A673 (cell line): ENCODE results near the gene HTR2B. TPM values are rescaled to one million over a fixed set of nuclear protein-coding genes. Genes with fewer than 3 reads are reported as not detected.

Experiments used
- BruUV-seq: library from RNA; stranded (reverse); fragments of 400-500 nt; replicated peaks from 2 replicates; lab custom pipeline; 2021; lab: Mats Ljungman, UMichigan
- CTCF ChIA-PET: fragments of 300-600 bp; sonication (Branson Sonifier 250); formaldehyde crosslinking; loops from one replicate; lab custom pipeline; 2022; ENCODE audit warnings: antibody characterized with exemption; lab: Charles Lee
- POLR2A ChIA-PET: fragments of 300-600 bp; sonication (Branson Sonifier 250); formaldehyde crosslinking; loops from one replicate; lab custom pipeline; 2022; ENCODE audit warnings: antibody characterized with exemption; ENCODE audit not compliant: low non-redundant PET; lab: Charles Lee
- DNase-seq: peaks from one replicate; pipeline ENCODE4 v3.0.0-alpha.2; 2015; ENCODE audit warnings: low spot score
- H3K27ac ChIP-seq: fragments of 200-600 bp; sonication (generic); 2 replicates; pipeline ENCODE4 v1.5.1; 2016; ENCODE audit warnings: mixed run types, low read depth, mild to moderate bottlenecking, mixed read lengths, antibody characterized with exemption, low read length; ENCODE audit not compliant: poor library complexity, severe bottlenecking
- H3K27me3 ChIP-seq: fragments of 200-600 bp; sonication (generic); replicated peaks from 2 replicates; pipeline ENCODE4 v1.6.1; 2017; ENCODE audit warnings: mixed run types, low read depth, mild to moderate bottlenecking, mixed read lengths, antibody characterized with exemption, low read length; ENCODE audit not compliant: insufficient read depth, poor library complexity
- H3K36me3 ChIP-seq: fragments of 200-600 bp; sonication (generic); 2 replicates; pipeline ENCODE4 v1.6.1; 2016; ENCODE audit warnings: mixed run types, mild to moderate bottlenecking, mixed read lengths, antibody characterized with exemption, low read length; ENCODE audit not compliant: insufficient read depth, poor library complexity, severe bottlenecking
- H3K4me1 ChIP-seq: fragments of 200-600 bp; sonication (generic); 2 replicates; pipeline ENCODE4 v1.6.1; 2017; ENCODE audit warnings: mixed run types, mild to moderate bottlenecking, mixed read lengths, antibody characterized with exemption, low read length; ENCODE audit not compliant: insufficient read depth, poor library complexity, severe bottlenecking
- H3K4me3 ChIP-seq: fragments of 200-600 bp; sonication (generic); 2 replicates; pipeline ENCODE4 v1.5.1; 2016; ENCODE audit warnings: low read depth, mixed run types, mild to moderate bottlenecking, mixed read lengths, low read length; ENCODE audit not compliant: poor library complexity, severe bottlenecking
- H3K9me3 ChIP-seq: fragments of 200-600 bp; sonication (generic); 2 replicates; pipeline ENCODE4 v1.6.1; 2016; ENCODE audit warnings: mixed run types, low read depth, mild to moderate bottlenecking, mixed read lengths, antibody characterized with exemption, low read length; ENCODE audit not compliant: poor library complexity, severe bottlenecking
- CTCF ChIP-seq: fragments of 300-800, 200-600 bp; sonication (generic); conservative IDR thresholded peaks from 2 replicates; pipeline ENCODE4 v1.5.1; 2017; ENCODE audit warnings: low read depth, mild to moderate bottlenecking, antibody characterized with exemption, low read length, moderate library complexity, mixed read lengths
- EZH2 ChIP-seq: fragments of 200-600 bp; sonication (generic); IDR thresholded peaks from 2 replicates; pipeline ENCODE4 v1.6.1; 2017; ENCODE audit warnings: borderline replicate concordance, low read depth, mild to moderate bottlenecking, mixed read lengths, antibody characterized with exemption, low read length; ENCODE audit not compliant: poor library complexity, severe bottlenecking
- intact Hi-C: fragments of 100-400 bp; cut with micrococcal nuclease; formaldehyde crosslinking; loops from one replicate; pipeline ENCODE4 v1.10.0; 2022; ENCODE audit not compliant: unreplicated experiment
- total RNA-seq: library from RNA; stranded (reverse); gene quantifications from 2 replicates; pipeline ENCODE4 v1.2.3, GENCODE V29; 2021

The HTR2B gene
- total RNA-seq, 1 experiment from 2014 or later, result not detected

DNA sequence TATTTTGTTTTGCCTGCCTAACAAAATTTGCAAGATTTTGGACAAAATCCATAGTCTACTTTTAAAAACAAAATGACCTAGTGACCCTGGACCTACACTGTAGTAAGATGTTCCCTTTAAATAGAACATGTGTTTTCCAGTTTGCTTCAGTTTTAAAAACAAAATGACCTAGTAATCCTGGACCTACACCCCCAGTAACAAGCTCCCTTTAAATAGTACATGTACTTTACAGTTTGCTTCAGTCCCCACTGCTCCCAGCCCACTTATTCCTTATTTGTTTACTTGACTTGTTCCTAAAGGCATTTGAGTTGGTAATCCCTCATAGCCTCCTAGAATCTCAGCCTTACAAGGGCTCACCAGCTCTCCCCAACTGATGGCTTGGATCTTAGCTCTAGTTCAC lies 34.5 kb upstream of the HTR2B start:
- Histone ChIP-seq H3K4me3 (no peak overlapping the region), H3K4me1 (no peaks in the 10 kb centered on the region), H3K27ac (no peak overlapping the region), H3K36me3 (peaks cover 37% of the 10 kb centered on the region), H3K27me3 (no peaks in the 10 kb centered on the region), H3K9me3 (no peaks in the 10 kb centered on the region)
- TF ChIP-seq EZH2, result no peak
- TF ChIP-seq CTCF, result no peak
- BruUV-seq, result no TSS peak
- no peak for DNase-seq
- ChIA-PET CTCF (no interaction called here), POLR2A (no interaction called here)
- intact Hi-C loops, result no loop called here

DNA sequence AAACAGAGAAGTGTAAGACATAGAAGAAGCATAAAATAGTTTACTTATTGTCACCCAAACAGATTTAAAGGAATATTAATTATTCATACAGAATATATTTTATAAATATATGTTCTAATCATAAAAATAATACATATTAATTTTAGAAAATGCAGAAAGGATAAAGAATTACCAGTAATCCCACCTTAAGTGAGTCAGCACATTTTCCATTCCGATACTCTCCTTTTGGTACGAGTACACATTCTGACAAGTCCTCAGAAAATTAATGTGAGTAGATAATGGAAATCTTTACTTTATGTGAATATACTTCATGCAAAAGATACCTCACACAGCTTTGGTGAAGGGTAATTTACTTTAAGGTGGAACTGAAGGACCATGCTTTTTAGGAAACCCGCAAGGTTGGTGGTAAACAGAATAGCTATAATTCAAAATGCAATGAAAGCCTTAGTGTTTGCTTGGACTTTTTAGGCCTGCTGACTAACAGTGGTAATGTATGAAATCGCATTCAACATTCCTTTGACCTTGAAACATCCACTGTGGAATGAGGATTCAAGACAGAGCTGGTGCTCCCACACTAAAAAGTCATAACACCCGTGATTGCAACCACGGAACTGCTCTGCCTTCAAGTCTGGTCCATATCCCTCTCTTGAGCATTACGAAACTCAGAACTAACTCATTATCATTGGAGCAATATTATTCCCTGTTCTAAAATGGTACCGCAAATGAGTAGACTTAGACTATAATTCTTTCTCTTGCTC lies 28.1 kb upstream of the HTR2B start:
- no peaks in the 10 kb centered on the region for H3K9me3 ChIP-seq
- peaks cover 37% of the 10 kb centered on the region for H3K36me3 ChIP-seq
- no peak overlapping the region for H3K4me3 ChIP-seq
- no peaks in the 10 kb centered on the region for H3K4me1 ChIP-seq
- POLR2A ChIA-PET, result no interaction called here
- H3K27ac ChIP-seq, result no peak overlapping the region
- no TSS peak for BruUV-seq
- CTCF ChIA-PET, result no interaction called here
- no peaks in the 10 kb centered on the region for H3K27me3 ChIP-seq
- intact Hi-C loops, result no loop called here
- TF ChIP-seq CTCF, result no peak
- no peak for TF ChIP-seq EZH2
- no peak for DNase-seq

GRCh38 chr2:231146665-231147064 lies 21.8 kb upstream of the HTR2B start:
- H3K27ac ChIP-seq, result no peak overlapping the region
- intact Hi-C loops, result no loop called here
- H3K4me3 ChIP-seq, result no peak overlapping the region
- no peaks in the 10 kb centered on the region for H3K27me3 ChIP-seq
- no peaks in the 10 kb centered on the region for H3K9me3 ChIP-seq
- H3K4me1 ChIP-seq, result no peaks in the 10 kb centered on the region
- no peak for TF ChIP-seq EZH2
- no peak for TF ChIP-seq CTCF
- H3K36me3 ChIP-seq, result peaks cover 23% of the 10 kb centered on the region
- ChIA-PET CTCF (no interaction called here), POLR2A (no interaction called here)
- no peak for DNase-seq
- no TSS peak for BruUV-seq
